Measurements from ENCODE around the gene NIP7.

DNA sequence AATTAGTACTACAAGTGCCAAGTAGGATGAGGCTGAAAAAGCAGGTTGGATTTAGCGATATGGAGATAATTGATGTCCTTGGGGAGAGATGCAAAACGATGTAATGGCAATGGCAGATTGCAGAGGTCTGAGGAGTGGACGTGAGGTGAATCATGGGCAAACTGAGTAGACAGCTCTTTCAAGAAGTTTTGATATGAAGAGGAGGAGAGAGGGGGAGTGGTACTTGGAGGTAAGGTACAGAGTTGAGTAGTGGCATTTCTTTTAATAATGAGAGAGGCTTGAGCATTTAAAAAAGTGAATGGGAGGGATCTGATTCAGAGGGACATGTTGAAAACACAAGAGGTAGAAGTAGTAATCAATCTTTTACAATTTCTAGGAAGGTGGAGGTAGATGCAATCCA is 46.2 kb upstream of the NIP7 start:
- TF ChIP-seq, protein P1, sequence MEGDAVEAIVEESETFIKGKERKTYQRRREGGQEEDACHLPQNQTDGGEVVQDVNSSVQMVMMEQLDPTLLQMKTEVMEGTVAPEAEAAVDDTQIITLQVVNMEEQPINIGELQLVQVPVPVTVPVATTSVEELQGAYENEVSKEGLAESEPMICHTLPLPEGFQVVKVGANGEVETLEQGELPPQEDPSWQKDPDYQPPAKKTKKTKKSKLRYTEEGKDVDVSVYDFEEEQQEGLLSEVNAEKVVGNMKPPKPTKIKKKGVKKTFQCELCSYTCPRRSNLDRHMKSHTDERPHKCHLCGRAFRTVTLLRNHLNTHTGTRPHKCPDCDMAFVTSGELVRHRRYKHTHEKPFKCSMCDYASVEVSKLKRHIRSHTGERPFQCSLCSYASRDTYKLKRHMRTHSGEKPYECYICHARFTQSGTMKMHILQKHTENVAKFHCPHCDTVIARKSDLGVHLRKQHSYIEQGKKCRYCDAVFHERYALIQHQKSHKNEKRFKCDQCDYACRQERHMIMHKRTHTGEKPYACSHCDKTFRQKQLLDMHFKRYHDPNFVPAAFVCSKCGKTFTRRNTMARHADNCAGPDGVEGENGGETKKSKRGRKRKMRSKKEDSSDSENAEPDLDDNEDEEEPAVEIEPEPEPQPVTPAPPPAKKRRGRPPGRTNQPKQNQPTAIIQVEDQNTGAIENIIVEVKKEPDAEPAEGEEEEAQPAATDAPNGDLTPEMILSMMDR (IDR thresholded peaks at IDR 0.05): no peak
- TF ChIP-seq POLR2A (IDR thresholded peaks at IDR 0.05) (no peak), EP300 (IDR thresholded peaks at IDR 0.05) (no peak)
